ENCODE data around the gene MCCC1. TPM values are rescaled to one million over a fixed set of nuclear protein-coding genes. Genes with fewer than 3 reads are reported as not detected.

MCCC1 gene
- total RNA-seq, 1 experiment from 2014 or later: 12.6 TPM

DNA sequence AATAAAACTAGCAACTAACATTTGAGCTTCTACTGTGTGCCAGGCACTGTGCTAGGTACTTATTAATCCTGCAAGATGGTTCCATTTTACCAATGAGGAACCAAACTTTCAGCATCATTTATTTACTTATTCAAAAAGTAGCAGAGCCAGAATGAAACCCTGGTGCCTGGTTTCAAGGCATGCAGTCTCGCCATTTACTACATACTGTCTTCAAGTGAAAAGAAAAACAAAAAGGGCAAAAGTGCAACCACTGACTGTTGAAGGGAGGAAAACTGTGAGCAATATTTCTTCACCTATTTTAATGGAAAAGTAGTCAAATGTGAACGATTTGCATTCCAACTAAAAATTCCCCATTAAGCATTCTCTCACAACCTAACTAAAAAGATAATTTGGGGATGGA is 127.7 kb downstream of the MCCC1 start:
- no peaks in the 10 kb centered on the region for H3K9me2 ChIP-seq (ENCODE audit: insufficient read depth)
- peaks cover 90% of the 10 kb centered on the region for H3K79me2 ChIP-seq (ENCODE audit: insufficient read depth, low read length)
- H3K27me3 ChIP-seq (ENCODE audit: insufficient read depth, low read length): no peaks in the 10 kb centered on the region
- H4K20me1 ChIP-seq (ENCODE audit: insufficient read depth): no peaks in the 10 kb centered on the region
- H3K9ac ChIP-seq (ENCODE audit: low read length): no peak overlapping the region
- H3K4me1 ChIP-seq (ENCODE audit: control insufficient read depth in 1 of 2, insufficient read depth in 2 of 2, low read length in 2 of 2): peaks cover 2 to 18% of the 10 kb centered on the region in 2 experiments; a peak in 2 of 4 replicates
- H3K9me3 ChIP-seq (ENCODE audit: control insufficient read depth in 1 of 2, insufficient read depth in 1 of 2, low read depth in 1 of 2, low read length in 2 of 2): no peaks in the 10 kb centered on the region
- RAD21 ChIA-PET (ENCODE audit: low non-redundant PET in 1 of 2, low total read pairs in 2 of 2, uncharacterized antibody in 2 of 2, unreplicated experiment in 2 of 2): no interaction called here
- DNase-seq (ENCODE audit: low read depth, low spot score): no peak
- no peak overlapping the region for H3K27ac ChIP-seq (ENCODE audit: low read depth, low read length)
- H3K36me3 ChIP-seq (ENCODE audit: control insufficient read depth in 1 of 2, insufficient read depth in 2 of 2, low read length in 2 of 2): no peaks in the 10 kb centered on the region
- intact Hi-C loops (cut with micrococcal nuclease): no loop called here
- no peak overlapping the region for H3K4me2 ChIP-seq (ENCODE audit: low read length)
- TF ChIP-seq SP1 (IDR thresholded peaks at IDR 0.05; ENCODE audit: low read depth): no peak
- no peak for TF ChIP-seq ZFX (IDR thresholded peaks at IDR 0.05)
- TF ChIP-seq YY1 (IDR thresholded peaks at IDR 0.05; ENCODE audit: extremely low read depth, insufficient replicate concordance, low read depth, low read length): no peak
- TF ChIP-seq FOSL1 (IDR thresholded peaks at IDR 0.05; ENCODE audit: low read depth): no peak
- TF ChIP-seq POLR2A (IDR thresholded peaks at IDR 0.05; ENCODE audit: borderline replicate concordance, extremely low read depth, insufficient read depth, insufficient read length): no peak
- TF ChIP-seq ZNF274 (IDR thresholded peaks at IDR 0.05; ENCODE audit: low read depth, low read length): no peak
- TF ChIP-seq EZH2 (IDR thresholded peaks at IDR 0.05): no peak
- no peak for TF ChIP-seq SRF (IDR thresholded peaks at IDR 0.05; ENCODE audit: low read depth)
- TF ChIP-seq, protein P1, sequence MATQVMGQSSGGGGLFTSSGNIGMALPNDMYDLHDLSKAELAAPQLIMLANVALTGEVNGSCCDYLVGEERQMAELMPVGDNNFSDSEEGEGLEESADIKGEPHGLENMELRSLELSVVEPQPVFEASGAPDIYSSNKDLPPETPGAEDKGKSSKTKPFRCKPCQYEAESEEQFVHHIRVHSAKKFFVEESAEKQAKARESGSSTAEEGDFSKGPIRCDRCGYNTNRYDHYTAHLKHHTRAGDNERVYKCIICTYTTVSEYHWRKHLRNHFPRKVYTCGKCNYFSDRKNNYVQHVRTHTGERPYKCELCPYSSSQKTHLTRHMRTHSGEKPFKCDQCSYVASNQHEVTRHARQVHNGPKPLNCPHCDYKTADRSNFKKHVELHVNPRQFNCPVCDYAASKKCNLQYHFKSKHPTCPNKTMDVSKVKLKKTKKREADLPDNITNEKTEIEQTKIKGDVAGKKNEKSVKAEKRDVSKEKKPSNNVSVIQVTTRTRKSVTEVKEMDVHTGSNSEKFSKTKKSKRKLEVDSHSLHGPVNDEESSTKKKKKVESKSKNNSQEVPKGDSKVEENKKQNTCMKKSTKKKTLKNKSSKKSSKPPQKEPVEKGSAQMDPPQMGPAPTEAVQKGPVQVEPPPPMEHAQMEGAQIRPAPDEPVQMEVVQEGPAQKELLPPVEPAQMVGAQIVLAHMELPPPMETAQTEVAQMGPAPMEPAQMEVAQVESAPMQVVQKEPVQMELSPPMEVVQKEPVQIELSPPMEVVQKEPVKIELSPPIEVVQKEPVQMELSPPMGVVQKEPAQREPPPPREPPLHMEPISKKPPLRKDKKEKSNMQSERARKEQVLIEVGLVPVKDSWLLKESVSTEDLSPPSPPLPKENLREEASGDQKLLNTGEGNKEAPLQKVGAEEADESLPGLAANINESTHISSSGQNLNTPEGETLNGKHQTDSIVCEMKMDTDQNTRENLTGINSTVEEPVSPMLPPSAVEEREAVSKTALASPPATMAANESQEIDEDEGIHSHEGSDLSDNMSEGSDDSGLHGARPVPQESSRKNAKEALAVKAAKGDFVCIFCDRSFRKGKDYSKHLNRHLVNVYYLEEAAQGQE (IDR thresholded peaks at IDR 0.05; ENCODE audit: low read depth): no peak
- TF ChIP-seq EGR1 (IDR thresholded peaks at IDR 0.05; ENCODE audit: low read depth): no peak
- TF ChIP-seq CBX3 (IDR thresholded peaks at IDR 0.05; ENCODE audit: low read depth): no peak
- TF ChIP-seq TCF7L2 (IDR thresholded peaks at IDR 0.05; ENCODE audit: borderline replicate concordance, extremely low read depth, insufficient read depth, insufficient read length): no peak
- no TSS peak for BruUV-seq (replicated peaks)
- CTCF ChIA-PET: interaction anchor here (0.6 kb wide), 1 partner anchor 14 kb away, joined by 3 read pairs; no protein-coding TSS in a partner anchor
- no peak overlapping the region for H2AFZ ChIP-seq (ENCODE audit: low read depth, low read length, poor library complexity, severe bottlenecking)
- no peak overlapping the region for H3K4me3 ChIP-seq (replicated peaks in 1 of 2; ENCODE audit: low read depth in 1 of 2, low read length in 2 of 2)
- ATAC-seq: no peak
- POLR2A ChIA-PET: no interaction called here
